ENCODE results near the gene DDB1. TPM values are rescaled to one million over a fixed set of nuclear protein-coding genes. Genes with fewer than 3 reads are reported as not detected.

The DDB1 gene
- total RNA-seq, 2 donors from 2014 or later: 147 to 184 TPM

DNA sequence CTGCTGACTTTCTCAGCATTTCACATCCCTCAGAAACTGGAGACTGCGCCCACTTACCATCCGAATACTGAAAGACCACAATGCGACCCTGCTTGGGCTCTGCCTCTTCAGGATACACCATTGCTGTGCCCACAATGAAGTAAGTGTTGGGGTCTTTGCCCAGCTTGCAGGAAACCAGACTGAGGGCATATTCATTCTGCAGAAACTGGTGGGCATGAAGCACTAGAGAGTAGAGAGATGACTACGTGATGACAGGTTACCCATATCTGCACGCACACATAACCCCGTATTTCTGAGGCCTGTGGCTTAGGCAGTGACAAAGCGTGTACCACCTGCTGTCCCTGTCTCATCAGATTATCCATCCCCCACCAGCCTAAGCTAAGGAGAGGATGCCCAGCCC, 23.2 kb downstream of the DDB1 start:
- Mint-ChIP-seq H3K27ac (no peak overlapping the region), H3K27me3 (no peaks in the 10 kb centered on the region), H3K4me1 (no peaks in the 10 kb centered on the region), H3K4me3 (no peak overlapping the region), H3K36me3 (ENCODE audit: low read depth) (peaks cover 6% of the 10 kb centered on the region)
- H3K9me3 ChIP-seq (ENCODE audit: control insufficient read depth, low read length, poor library complexity, severe bottlenecking): no peaks in the 10 kb centered on the region
- DNase-seq (no peak), ATAC-seq (no peak)

DNA sequence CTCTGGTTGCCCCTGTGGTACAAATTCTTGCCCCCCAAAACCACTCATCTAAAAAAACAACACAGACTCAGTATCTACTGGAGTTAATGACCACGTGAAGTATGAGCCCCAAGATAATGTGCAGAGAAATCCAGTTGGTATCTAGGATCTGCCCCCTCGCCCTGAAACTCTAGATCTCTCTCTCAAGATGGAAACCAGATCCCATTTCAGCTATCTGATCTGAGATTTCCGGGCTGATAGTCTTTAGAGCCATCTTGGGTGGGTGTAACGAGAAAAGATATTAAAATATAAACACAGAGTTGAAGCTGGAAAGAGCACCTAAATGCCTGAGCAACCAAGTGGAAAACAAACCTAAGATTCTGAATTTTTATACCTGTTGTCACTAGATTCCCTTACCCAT, 23.8 kb downstream of the DDB1 start:
- no peak for DNase-seq
- Mint-ChIP-seq H3K27ac (no peak overlapping the region), H3K4me3 (no peak overlapping the region), H3K36me3 (ENCODE audit: low read depth) (peaks cover 8% of the 10 kb centered on the region), H3K4me1 (no peaks in the 10 kb centered on the region), H3K27me3 (no peaks in the 10 kb centered on the region)
- ATAC-seq: no peak
- no peaks in the 10 kb centered on the region for H3K9me3 ChIP-seq (ENCODE audit: control insufficient read depth, low read length, poor library complexity, severe bottlenecking)

DNA sequence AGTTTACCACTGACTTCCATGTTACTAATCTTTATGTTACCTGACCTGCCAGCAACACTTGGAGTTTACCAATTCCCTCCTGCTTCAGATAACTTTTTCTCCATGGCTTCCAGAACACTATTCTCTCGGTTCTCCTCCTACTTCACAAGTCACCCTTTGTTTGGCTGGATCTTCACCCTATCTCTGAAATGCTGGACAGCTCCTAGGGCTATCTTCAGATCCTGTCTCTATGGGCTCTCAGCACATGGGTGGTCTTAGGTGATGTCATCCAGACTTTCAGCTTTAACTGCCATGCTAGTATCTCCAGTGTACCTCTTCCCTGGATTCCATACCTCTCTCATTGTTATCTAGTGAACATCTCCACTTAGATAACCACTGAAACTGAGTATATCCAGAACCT, 25.6 kb downstream of the DDB1 start:
- Mint-ChIP-seq H3K4me1 (no peaks in the 10 kb centered on the region), H3K36me3 (ENCODE audit: low read depth) (peaks cover 6% of the 10 kb centered on the region), H3K27me3 (no peaks in the 10 kb centered on the region), H3K27ac (no peak overlapping the region), H3K4me3 (no peak overlapping the region)
- no peak for DNase-seq
- H3K9me3 ChIP-seq (ENCODE audit: control insufficient read depth, low read length, poor library complexity, severe bottlenecking): no peaks in the 10 kb centered on the region
- ATAC-seq: no peak

DNA sequence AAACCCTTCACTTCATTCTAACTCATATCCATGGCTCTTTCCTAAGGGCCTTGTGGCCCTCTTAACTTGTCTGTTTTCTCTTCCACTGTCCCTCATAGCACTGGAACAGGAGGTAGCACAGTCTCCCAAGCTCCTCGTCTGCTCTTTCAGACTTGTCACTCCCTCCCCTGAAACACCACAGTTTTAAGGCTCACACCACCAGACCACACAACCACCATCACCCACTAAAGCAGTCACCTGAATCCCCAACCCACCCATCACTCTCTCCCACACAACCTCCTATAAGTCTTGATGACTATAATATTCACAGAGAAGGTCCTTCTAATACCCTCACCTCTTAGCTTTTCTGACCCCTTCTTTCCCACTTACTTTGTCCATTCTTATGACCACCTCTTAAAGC, 26.7 kb downstream of the DDB1 start:
- no peak for DNase-seq
- peaks cover 9% of the 10 kb centered on the region for H3K36me3 Mint-ChIP-seq (ENCODE audit: low read depth)

DNA sequence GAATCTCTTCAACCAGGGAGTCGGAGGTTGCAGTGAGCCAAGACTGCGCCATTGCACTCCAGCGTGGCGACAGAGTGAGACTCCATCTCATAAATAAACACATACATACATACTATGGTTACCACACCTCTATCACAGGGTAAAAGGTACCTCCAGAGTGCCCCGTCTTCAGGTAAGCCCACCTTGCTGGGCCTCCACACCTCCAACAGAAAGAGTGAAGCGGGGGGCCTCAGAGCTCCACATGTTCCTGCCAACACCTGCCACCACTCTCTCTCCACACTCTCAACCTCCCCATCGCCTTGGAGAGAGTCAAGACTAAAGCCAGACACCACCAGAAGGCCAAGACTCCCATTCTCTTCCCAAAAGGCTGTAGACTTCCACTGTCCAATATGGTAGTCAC, 27.5 kb downstream of the DDB1 start:
- H3K27ac Mint-ChIP-seq: no peak overlapping the region
- no peaks in the 10 kb centered on the region for H3K27me3 Mint-ChIP-seq
- DNase-seq (no peak), ATAC-seq (no peak)
- H3K4me1 Mint-ChIP-seq: peaks cover 1% of the 10 kb centered on the region
- no peak overlapping the region for H3K4me3 Mint-ChIP-seq
- H3K36me3 Mint-ChIP-seq (ENCODE audit: low read depth): peaks cover 8% of the 10 kb centered on the region
- no peaks in the 10 kb centered on the region for H3K9me3 ChIP-seq (ENCODE audit: control insufficient read depth, low read length, poor library complexity, severe bottlenecking)

More for the DNA sequence above, 26.7 kb downstream of the DDB1 start:
- H3K4me3 Mint-ChIP-seq: no peak overlapping the region
- ATAC-seq: no peak
- H3K4me1 Mint-ChIP-seq: no peaks in the 10 kb centered on the region
- no peaks in the 10 kb centered on the region for H3K27me3 Mint-ChIP-seq
- no peak overlapping the region for H3K27ac Mint-ChIP-seq
- H3K9me3 ChIP-seq (ENCODE audit: control insufficient read depth, low read length, poor library complexity, severe bottlenecking): no peaks in the 10 kb centered on the region

DNA sequence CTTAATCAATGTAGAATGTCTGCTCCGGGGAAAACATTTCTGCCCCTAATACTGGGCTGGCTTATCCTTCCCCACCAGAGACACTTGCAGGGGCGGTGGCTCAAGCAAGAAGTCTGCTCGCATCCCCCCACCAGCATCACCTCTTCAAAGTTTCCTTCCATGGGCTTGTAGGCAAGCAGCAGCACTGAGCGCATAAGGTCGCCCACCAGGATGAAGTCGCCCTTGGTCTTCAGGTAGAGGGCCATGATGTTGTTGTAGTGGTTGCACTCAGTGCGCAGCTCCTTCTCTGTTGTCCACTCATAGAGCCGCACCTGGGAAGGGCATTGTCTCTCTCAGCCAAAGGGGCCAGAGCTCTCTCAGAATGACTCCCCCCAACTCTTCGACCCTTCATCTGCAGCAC, 29.2 kb downstream of the DDB1 start:
- H3K27me3 Mint-ChIP-seq: no peaks in the 10 kb centered on the region
- DNase-seq: no peak
- no peaks in the 10 kb centered on the region for H3K9me3 ChIP-seq (ENCODE audit: control insufficient read depth, low read length, poor library complexity, severe bottlenecking)
- no peak overlapping the region for H3K27ac Mint-ChIP-seq
- peaks cover 14% of the 10 kb centered on the region for H3K4me1 Mint-ChIP-seq
- ATAC-seq: no peak
- no peak overlapping the region for H3K4me3 Mint-ChIP-seq
- H3K36me3 Mint-ChIP-seq (ENCODE audit: low read depth): peaks cover 11% of the 10 kb centered on the region

DNA sequence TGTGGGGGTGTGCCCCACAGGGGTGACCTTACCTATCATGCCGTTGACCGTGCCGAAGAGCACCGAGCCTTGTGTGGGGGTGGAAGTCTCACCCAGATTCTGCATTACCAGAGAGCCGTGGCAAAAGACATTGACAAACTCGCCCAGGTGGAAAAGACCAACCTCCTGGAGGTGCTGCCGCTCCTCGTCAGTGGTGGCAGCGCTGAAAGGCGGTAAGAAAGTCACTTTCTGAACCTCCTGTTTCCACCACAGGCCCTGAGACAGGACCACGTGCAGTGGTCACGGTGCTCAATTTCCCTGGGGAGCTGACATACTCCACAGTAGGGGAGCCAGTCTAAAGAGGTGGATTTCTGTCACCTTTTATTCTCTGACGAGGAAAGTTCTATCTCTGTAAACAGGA, 30.4 kb downstream of the DDB1 start:
- no peak overlapping the region for H3K4me3 Mint-ChIP-seq
- no peak for DNase-seq
- no peaks in the 10 kb centered on the region for H3K27me3 Mint-ChIP-seq
- H3K4me1 Mint-ChIP-seq: peaks cover 20% of the 10 kb centered on the region
- no peaks in the 10 kb centered on the region for H3K9me3 ChIP-seq (ENCODE audit: control insufficient read depth, low read length, poor library complexity, severe bottlenecking)
- H3K36me3 Mint-ChIP-seq (ENCODE audit: low read depth): peaks cover 12% of the 10 kb centered on the region
- no peak overlapping the region for H3K27ac Mint-ChIP-seq
- no peak for ATAC-seq

DNA sequence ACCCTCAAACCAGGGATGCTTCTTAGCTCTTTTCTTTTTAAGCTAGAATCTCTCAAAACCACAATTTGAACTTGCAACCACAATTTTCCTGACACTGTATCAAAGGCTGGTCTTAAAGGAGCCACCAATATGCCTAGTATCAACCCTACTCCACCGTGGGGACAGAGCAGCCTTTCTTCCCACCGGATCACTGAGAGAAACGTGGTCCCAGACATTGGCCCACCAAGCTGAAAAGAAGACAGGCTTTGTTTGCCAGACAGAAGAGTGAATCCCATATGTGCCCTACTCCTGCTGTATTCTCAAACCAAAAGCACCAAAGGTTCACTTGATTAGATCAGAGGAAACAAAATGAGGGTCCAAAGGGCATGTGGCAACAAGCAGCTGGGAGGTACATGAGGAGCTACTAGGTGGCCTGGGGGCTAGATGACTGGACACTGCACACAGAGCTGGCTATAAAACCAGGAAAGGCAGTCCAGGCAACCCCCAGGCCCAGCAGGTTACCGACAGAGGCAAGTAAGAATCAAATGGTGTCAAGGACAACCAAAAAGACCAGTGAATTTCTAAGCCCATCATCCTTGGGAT, 34.2 kb downstream of the DDB1 start:
- Mint-ChIP-seq H3K36me3 (ENCODE audit: low read depth) (peaks cover 16% of the 10 kb centered on the region), H3K4me1 (peaks cover 30% of the 10 kb centered on the region), H3K27me3 (peaks cover 5% of the 10 kb centered on the region), H3K4me3 (no peak overlapping the region), H3K27ac (peak overlapping the region; percentile 47)
- DNase-seq: no peak
- ATAC-seq: no peak
- no peaks in the 10 kb centered on the region for H3K9me3 ChIP-seq (ENCODE audit: control insufficient read depth, low read length, poor library complexity, severe bottlenecking)

DNA sequence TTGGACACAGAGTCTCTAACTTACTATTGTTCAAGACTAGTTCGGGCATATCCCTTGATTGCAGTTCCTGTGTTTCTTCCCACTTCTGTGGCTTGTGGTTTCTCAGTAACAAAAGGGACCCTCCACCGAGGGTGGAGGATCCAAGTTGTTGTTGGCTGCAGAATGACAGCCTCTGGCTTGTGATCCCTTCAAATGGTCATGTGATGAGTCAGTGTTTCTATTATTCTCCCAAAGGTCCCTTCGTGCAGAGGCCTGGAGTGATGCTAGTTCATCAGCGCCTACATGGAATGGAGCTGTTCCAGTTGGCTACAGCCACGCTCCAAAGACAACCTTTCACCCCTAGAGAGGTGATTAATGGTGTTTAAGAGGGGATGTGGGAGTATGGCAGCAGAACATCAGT, 35.2 kb downstream of the DDB1 start:
- H3K27ac Mint-ChIP-seq: no peak overlapping the region
- H3K36me3 Mint-ChIP-seq (ENCODE audit: low read depth): peaks cover 16% of the 10 kb centered on the region
- H3K9me3 ChIP-seq (ENCODE audit: control insufficient read depth, low read length, poor library complexity, severe bottlenecking): no peaks in the 10 kb centered on the region
- no peak overlapping the region for H3K4me3 Mint-ChIP-seq
- DNase-seq (no peak), ATAC-seq (no peak)
- H3K4me1 Mint-ChIP-seq: peaks cover 30% of the 10 kb centered on the region
- peaks cover 10% of the 10 kb centered on the region for H3K27me3 Mint-ChIP-seq

DNA sequence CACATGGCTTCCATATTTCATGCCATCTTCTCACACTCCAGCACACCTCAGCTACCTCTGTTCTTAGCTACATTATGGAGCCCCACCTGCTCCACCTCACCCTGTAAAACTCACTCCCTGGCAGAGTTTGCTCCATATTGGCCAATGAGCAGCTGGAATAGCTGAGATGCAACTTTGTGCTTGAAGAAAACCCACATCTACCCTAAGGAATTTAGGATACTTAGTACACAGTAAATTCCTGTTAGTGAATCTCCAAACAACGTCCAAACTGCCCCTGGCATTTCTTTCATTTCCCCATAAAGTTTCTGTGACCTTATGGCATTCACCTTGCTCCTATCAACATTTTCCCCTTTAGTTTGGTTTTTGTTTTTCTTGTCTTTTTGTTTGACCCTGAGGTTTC, 35.6 kb downstream of the DDB1 start:
- peaks cover 19% of the 10 kb centered on the region for H3K36me3 Mint-ChIP-seq (ENCODE audit: low read depth)
- no peak for DNase-seq
- no peak for ATAC-seq
- peak overlapping the region; percentile 55 for H3K4me3 Mint-ChIP-seq
- peaks cover 30% of the 10 kb centered on the region for H3K4me1 Mint-ChIP-seq
- H3K27me3 Mint-ChIP-seq: peaks cover 14% of the 10 kb centered on the region
- H3K9me3 ChIP-seq (ENCODE audit: control insufficient read depth, low read length, poor library complexity, severe bottlenecking): no peaks in the 10 kb centered on the region
- H3K27ac Mint-ChIP-seq: no peak overlapping the region

DNA sequence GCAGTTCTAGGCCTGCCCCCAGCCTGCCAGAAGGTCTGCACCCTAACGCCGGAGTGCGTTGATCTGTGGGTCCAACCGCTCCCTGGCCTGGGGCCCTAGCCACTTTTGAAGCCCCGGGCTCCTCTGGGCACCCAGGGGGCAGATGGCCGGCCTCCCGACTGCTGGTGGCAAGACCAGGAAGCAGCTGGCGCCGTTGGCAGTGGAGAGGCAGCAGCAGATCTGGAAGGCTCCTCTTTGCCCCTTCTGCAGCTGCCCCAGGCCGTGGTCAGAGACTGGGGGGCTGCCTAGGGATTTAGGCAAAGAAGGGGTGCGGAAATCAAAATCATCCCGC, 37.3 kb downstream of the DDB1 start:
- peak overlapping the region; percentile 86 for H3K4me3 Mint-ChIP-seq
- peaks cover 16% of the 10 kb centered on the region for H3K36me3 Mint-ChIP-seq (ENCODE audit: low read depth)
- DNase-seq (no peak), ATAC-seq (no peak)
- no peaks in the 10 kb centered on the region for H3K9me3 ChIP-seq (ENCODE audit: control insufficient read depth, low read length, poor library complexity, severe bottlenecking)
- peaks cover 17% of the 10 kb centered on the region for H3K27me3 Mint-ChIP-seq
- H3K4me1 Mint-ChIP-seq: peaks cover 30% of the 10 kb centered on the region
- H3K27ac Mint-ChIP-seq: no peak overlapping the region

DNA sequence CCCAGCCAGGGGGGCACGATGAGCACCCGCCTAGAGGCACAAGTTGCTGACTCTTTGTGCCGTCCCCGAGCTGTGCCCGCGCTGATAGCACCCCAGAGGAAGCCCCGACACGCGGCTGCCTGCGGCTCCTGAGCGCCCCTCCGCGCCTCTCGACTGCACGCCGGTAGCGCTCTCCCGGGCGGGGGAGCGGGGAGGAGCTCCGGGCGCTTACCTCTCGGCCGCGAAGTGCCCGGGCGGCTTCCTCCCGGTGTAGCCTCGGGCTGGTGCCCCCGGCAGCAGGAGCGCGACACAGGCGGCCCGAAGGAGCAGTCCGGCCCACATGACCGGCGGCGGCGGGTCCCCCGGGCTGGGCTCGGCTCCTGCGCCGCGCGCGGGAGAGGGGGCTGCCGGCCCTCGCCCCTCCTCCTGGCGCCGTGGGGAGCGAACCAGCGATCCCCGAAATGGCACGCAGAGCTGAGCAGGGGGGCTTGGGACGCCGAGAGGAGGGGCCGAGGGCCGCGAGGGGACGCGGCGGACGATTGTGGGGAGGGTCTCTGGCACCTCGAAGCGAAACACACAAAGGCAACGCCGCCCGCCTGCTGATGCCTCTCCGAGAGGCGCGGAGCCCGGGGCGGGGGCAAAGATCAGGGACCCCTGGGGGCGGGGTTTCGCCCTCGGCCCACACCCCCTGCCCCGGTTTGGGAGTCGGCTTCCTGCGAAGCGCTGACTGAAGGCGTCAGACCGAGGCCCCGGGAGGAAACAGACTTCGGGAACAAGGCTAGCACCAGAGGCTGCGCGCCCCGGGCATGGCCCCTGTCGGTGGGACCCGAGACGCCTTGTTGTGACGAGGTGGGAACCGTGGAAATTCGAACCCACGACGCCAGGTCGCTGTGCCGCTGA, 37.9 kb downstream of the DDB1 start, which contains the start of gene VWCE:
TSS of gene VWCE (minus strand) at position 600 of the 879 bp plus-strand sequence. CDS start at position 321, 279 bp downstream.
- peaks cover 17% of the 10 kb centered on the region for H3K27me3 Mint-ChIP-seq
- peaks cover 13% of the 10 kb centered on the region for H3K36me3 Mint-ChIP-seq (ENCODE audit: low read depth)
- ATAC-seq (peak; percentile 90), DNase-seq (peak; percentile 22 to 46 (median 30))
- H3K4me3 Mint-ChIP-seq: peak within 1 kb of the TSS; percentile 86
- H3K4me1 Mint-ChIP-seq: peaks cover 26% of the 10 kb centered on the region
- H3K27ac Mint-ChIP-seq: no peak within 1 kb of the TSS
- no peaks in the 10 kb centered on the region for H3K9me3 ChIP-seq (ENCODE audit: control insufficient read depth, low read length, poor library complexity, severe bottlenecking)

DNA sequence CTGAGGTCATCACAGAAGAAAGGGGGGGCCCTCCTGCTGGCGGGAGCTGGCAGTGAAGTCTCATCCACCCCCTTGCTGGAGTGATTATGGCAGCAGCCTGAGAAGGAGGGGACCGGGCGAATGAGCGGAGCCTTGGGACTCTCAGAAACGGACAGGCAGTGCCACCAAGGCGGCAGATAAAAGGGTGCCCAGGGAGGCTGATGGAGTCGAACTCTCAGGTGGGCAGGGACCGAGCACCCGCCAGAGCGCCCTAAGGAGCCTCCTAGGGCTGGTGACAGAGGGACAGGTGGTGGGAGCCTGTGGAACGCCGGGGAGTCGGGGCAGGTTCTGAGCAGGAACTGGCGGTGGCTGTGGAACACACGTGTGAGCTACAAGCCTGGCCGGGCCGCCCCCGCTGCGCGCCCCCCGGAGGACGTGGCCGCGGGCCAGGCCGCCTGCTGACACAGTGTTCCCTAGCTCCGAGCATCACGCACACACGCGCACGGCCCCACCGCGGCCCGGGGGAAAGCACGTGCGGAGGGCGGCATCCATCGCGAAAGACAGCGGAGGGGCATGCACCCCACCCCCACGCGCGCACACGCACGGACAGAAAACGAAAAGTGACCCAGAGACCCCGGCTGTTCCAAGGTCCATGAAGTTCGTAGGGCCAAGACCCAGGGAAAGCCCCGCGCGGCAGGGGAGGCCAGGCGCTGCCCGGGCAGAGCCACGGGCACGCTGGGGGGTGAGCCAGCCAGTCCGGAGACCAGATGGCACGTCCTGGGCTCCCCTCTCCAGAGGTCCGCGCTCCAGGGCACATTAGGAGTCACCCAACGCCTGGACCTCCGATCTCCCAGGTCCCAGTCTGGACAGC, 38.8 kb downstream of the DDB1 start:
- Mint-ChIP-seq H3K4me3 (peak overlapping the region; percentile 86), H3K27ac (no peak overlapping the region), H3K27me3 (peaks cover 17% of the 10 kb centered on the region), H3K4me1 (peaks cover 20% of the 10 kb centered on the region), H3K36me3 (ENCODE audit: low read depth) (peaks cover 11% of the 10 kb centered on the region)
- no peaks in the 10 kb centered on the region for H3K9me3 ChIP-seq (ENCODE audit: control insufficient read depth, low read length, poor library complexity, severe bottlenecking)
- ATAC-seq (peak; percentile 47), DNase-seq (no peak)

Measured in T-helper 17 cell (primary cell).